ENCODE results near the gene EHD1. TPM values are rescaled to one million over a fixed set of nuclear protein-coding genes. Genes with fewer than 3 reads are reported as not detected.

Gene EHD1
- total RNA-seq, 1 experiment from 2014 or later, result 110 TPM

GRCh38 chr11:64916775-64917662, 38.6 kb upstream of the EHD1 start, which contains the start of gene ATG2A:
ATG2A (minus strand) TSS chr11:64917209; CDS start chr11:64917135, 74 bp downstream.
- Histone ChIP-seq H3K36me3 (ENCODE audit: low read depth) (no peaks in the 10 kb centered on the region; the same call in 1 of the 2 replicates), H4K20me1 (ENCODE audit: insufficient read depth) (no peaks in the 10 kb centered on the region), H3K4me1 (replicated peaks; ENCODE audit: insufficient read depth) (peaks cover 16% of the 10 kb centered on the region), H3F3A (ENCODE audit: insufficient read depth, low read depth) (peaks cover 14% of the 10 kb centered on the region; the same call in 1 of the 2 replicates), H3K4me2 (peak within 1 kb of the TSS; percentile 81), H3K27me3 (ENCODE audit: insufficient read depth, low read depth) (no peaks in the 10 kb centered on the region), H3K9me3 (ENCODE audit: insufficient read depth, low read depth) (no peaks in the 10 kb centered on the region), H2AFZ (peak within 1 kb of the TSS; percentile 83), H3K4me3 (peak within 1 kb of the TSS; percentile 67), H3K27ac (peak within 1 kb of the TSS; percentile 50), H3K9me2 (ENCODE audit: insufficient read depth) (no peaks in the 10 kb centered on the region), H3K79me2 (ENCODE audit: low read depth) (peaks cover 20% of the 10 kb centered on the region)
- no peak for TF ChIP-seq EZH2 (IDR thresholded peaks at IDR 0.05; ENCODE audit: low read depth)
- no peak for TF ChIP-seq CTCF (conservative IDR thresholded peaks at IDR 0.05)
- ChIA-PET CTCF (interaction anchor here (1.2 kb wide), 1 partner anchor 80 kb away, joined by 3 read pairs; the partner anchor contains the start of gene BATF2), POLR2A (ENCODE audit: unreplicated experiment) (interaction anchor here (0.6 to 0.7 kb wide), 4 partner anchors 10 to 193 kb away, joined by 3 to 15 read pairs (median 6); no protein-coding TSS in a partner anchor)
- BruUV-seq (replicated peaks), result TSS peak; percentile 44
- DNase-seq, result peak; percentile 99
- intact Hi-C loops (cut with micrococcal nuclease; ENCODE audit: unreplicated experiment), result loop anchor here (1.0 to 2.0 kb wide), 7 partner anchors 40 to 266 kb away; partner anchors contain the start of genes ARL2, SNX15 and ZNHIT2

GRCh38 chr11:64916040-64916774, 37.8 kb upstream of the EHD1 start:
- intact Hi-C loops (cut with micrococcal nuclease; ENCODE audit: unreplicated experiment), result loop anchor here (2.0 kb wide), 5 partner anchors 39 to 267 kb away; partner anchors contain the start of gene ZNHIT2
- Histone ChIP-seq H2AFZ (peak overlapping the region; percentile 68), H3K4me2 (peak overlapping the region; percentile 81), H3K4me1 (replicated peaks; ENCODE audit: insufficient read depth) (peaks cover 16% of the 10 kb centered on the region), H4K20me1 (ENCODE audit: insufficient read depth) (no peaks in the 10 kb centered on the region), H3K79me2 (ENCODE audit: low read depth) (peaks cover 20% of the 10 kb centered on the region), H3K36me3 (ENCODE audit: low read depth) (peaks cover 5% of the 10 kb centered on the region; the same call in 1 of the 2 replicates), H3K27ac (peak overlapping the region; percentile 50), H3K9me3 (ENCODE audit: insufficient read depth, low read depth) (no peaks in the 10 kb centered on the region), H3K9me2 (ENCODE audit: insufficient read depth) (no peaks in the 10 kb centered on the region), H3K4me3 (peak overlapping the region; percentile 67), H3F3A (ENCODE audit: insufficient read depth, low read depth) (peaks cover 14% of the 10 kb centered on the region; the same call in 1 of the 2 replicates), H3K27me3 (ENCODE audit: insufficient read depth, low read depth) (no peaks in the 10 kb centered on the region)
- no TSS peak for BruUV-seq (replicated peaks)
- POLR2A ChIA-PET (ENCODE audit: unreplicated experiment), result interaction anchor here (0.7 kb wide), 1 partner anchor 70 kb away, joined by 4 read pairs; no protein-coding TSS in a partner anchor
- CTCF ChIA-PET, result interaction anchor here (0.6 to 0.7 kb wide), 3 partner anchors 87 to 359 kb away, joined by 3 to 14 read pairs (median 3); partner anchors contain the start of gene ARL2
- TF ChIP-seq CTCF (conservative IDR thresholded peaks at IDR 0.05) (no peak), EZH2 (IDR thresholded peaks at IDR 0.05; ENCODE audit: low read depth) (no peak)
- DNase-seq, result peak; percentile 71 to 72

Data from PC-9 (cell line).